HG03558 (cell line): ENCODE measurements around the gene KIAA0513.
"Not testable (repeated sequence)": the region's sequence is repeated elsewhere in the genome, so short reads cannot be mapped to it uniquely, and the experiment has no call there.

ENCODE experiments used
- ATAC-seq: cut with Tn5 transposase; IDR thresholded peaks from one replicate; pipeline ENCODE4 v1.9.1; 2021; ENCODE audit warnings: moderate number of reproducible peaks; ENCODE audit not compliant: unreplicated experiment; ENCODE audit errors: extremely low read depth

Gene KIAA0513

GRCh38 chr16:85103114-85104079, 75.8 kb downstream of the KIAA0513 start:
- no peak for ATAC-seq

- ATAC-seq: no peak
Measured at GRCh38 chr16:85104147-85104546, 76.6 kb downstream of the KIAA0513 start.

GRCh38 chr16:85104821-85105391, 77.3 kb downstream of the KIAA0513 start:
- no peak for ATAC-seq

GRCh38 chr16:85105475-85105874, 77.9 kb downstream of the KIAA0513 start:
- ATAC-seq: no peak

GRCh38 chr16:85107083-85107482, 79.5 kb downstream of the KIAA0513 start:
- ATAC-seq: no peak

- ATAC-seq: no peak
Measured at GRCh38 chr16:85107532-85107931, 79.9 kb downstream of the KIAA0513 start.

- no peak for ATAC-seq
Measured at GRCh38 chr16:85110105-85110504, 82.5 kb downstream of the KIAA0513 start.

GRCh38 chr16:85111184-85111583, 83.6 kb downstream of the KIAA0513 start:
- ATAC-seq: no peak

GRCh38 chr16:85112364-85112763, 84.8 kb downstream of the KIAA0513 start, which contains the start of gene CIBAR2:
TSS of gene CIBAR2 (minus strand) at chr16:85112472. CDS start at chr16:85112352, 120 bp downstream.
- no peak for ATAC-seq

GRCh38 chr16:85113168-85113733, 85.7 kb downstream of the KIAA0513 start:
- ATAC-seq: no peak

- ATAC-seq: no peak
Measured at GRCh38 chr16:85113913-85114312, 86.3 kb downstream of the KIAA0513 start.

GRCh38 chr16:85114909-85115567, 87.4 kb downstream of the KIAA0513 start:
- ATAC-seq: no peak

- ATAC-seq: no peak
Measured at GRCh38 chr16:85117418-85117817, 89.8 kb downstream of the KIAA0513 start.

- ATAC-seq: no peak
Measured at GRCh38 chr16:85120006-85120340, 92.4 kb downstream of the KIAA0513 start.

- not testable (repeated sequence) for ATAC-seq
Measured at GRCh38 chr16:85123441-85123840, 95.8 kb downstream of the KIAA0513 start.

GRCh38 chr16:85123891-85124635, 96.5 kb downstream of the KIAA0513 start:
- no peak for ATAC-seq

GRCh38 chr16:85124636-85125346, 97.2 kb downstream of the KIAA0513 start:
- ATAC-seq: no peak

- ATAC-seq: no peak
Measured at GRCh38 chr16:85125570-85126393, 98.2 kb downstream of the KIAA0513 start.

GRCh38 chr16:85126394-85126704, 98.8 kb downstream of the KIAA0513 start:
- no peak for ATAC-seq
